CD14-positive monocyte (primary cell): ENCODE results near the gene DDR1. TPM values are rescaled to one million over a fixed set of nuclear protein-coding genes. Genes with fewer than 3 reads are reported as not detected.

ENCODE experiments used
- DNase-seq, 3 donors: peaks; one replicate each; pipeline ENCODE4 v3.0.0-alpha.2; 2011 to 2022
- H2AFZ ChIP-seq: 2 replicates; pipeline ENCODE4 v1.6.0; 2012; ENCODE audit warnings: mild to moderate bottlenecking, low read depth, low read length, inconsistent platforms; ENCODE audit not compliant: insufficient read depth, poor library complexity, severe bottlenecking
- H3K27ac ChIP-seq, 2 donors: 1 replicate in 1 of 2; 2 replicates in 1 of 2; pipeline ENCODE4 v1.5.1; 2012 to 2013; ENCODE audit warnings: low read length in 2 of 2, control low read depth in 1 of 2, inconsistent platforms in 1 of 2, low read depth in 1 of 2, mild to moderate bottlenecking in 1 of 2
- H3K27me3 ChIP-seq, 2 donors: one replicate each; pipeline versions ENCODE4 v1.6.0 to v1.6.1; 2011 to 2013; ENCODE audit warnings: low read length in 2 of 2; ENCODE audit not compliant: control insufficient read depth in 2 of 2, insufficient read depth in 2 of 2
- H3K36me3 ChIP-seq, 2 donors: replicated peaks in 1 of 2; 1 replicate in 1 of 2; 2 replicates in 1 of 2; pipeline versions ENCODE4 v1.5.1 to v1.6.1; 2012 to 2013; ENCODE audit warnings: low read length in 2 of 2, control low read depth in 1 of 2, inconsistent platforms in 1 of 2, mild to moderate bottlenecking in 1 of 2; ENCODE audit not compliant: insufficient read depth in 2 of 2, control insufficient read depth in 1 of 2
- H3K4me1 ChIP-seq, 2 donors: 1 replicate in 1 of 2; 2 replicates in 1 of 2; pipeline versions ENCODE4 v1.5.1 to v1.6.1; 2012 to 2013; ENCODE audit warnings: low read length in 2 of 2, control low read depth in 1 of 2, inconsistent platforms in 1 of 2, mild to moderate bottlenecking in 1 of 2, moderate library complexity in 1 of 2; ENCODE audit not compliant: insufficient read depth in 2 of 2, control insufficient read depth in 1 of 2
- H3K4me2 ChIP-seq: replicated peaks from 2 replicates; pipeline ENCODE3; 2012; ENCODE audit warnings: low read length, moderate library complexity, mild to moderate bottlenecking; ENCODE audit not compliant: poor library complexity, severe bottlenecking; ENCODE audit errors: extremely low read depth
- H3K4me3 ChIP-seq, 3 experiments: fragments of 200-600 bp in 1 of 3; sonication (generic) in 1 of 3; replicated peaks in 1 of 3; 1 replicate in 2 of 3; 2 replicates in 1 of 3; pipeline ENCODE4 v1.5.1; 2011 to 2013; ENCODE audit warnings: low read length in 3 of 3, mild to moderate bottlenecking in 3 of 3, control low read depth in 2 of 3, low read depth in 2 of 3, inconsistent platforms in 1 of 3, moderate library complexity in 1 of 3
- H3K79me2 ChIP-seq: 2 replicates; pipeline ENCODE4 v1.6.0; 2012; ENCODE audit warnings: mild to moderate bottlenecking, control low read depth, inconsistent platforms, low read length, moderate library complexity; ENCODE audit not compliant: insufficient read depth
- H3K9ac ChIP-seq: 2 replicates; pipeline ENCODE4 v1.6.0; 2017; ENCODE audit warnings: low read length, mild to moderate bottlenecking; ENCODE audit not compliant: insufficient read depth, poor library complexity, severe bottlenecking
- H3K9me3 ChIP-seq, 2 donors: replicated peaks in 1 of 2; 1 replicate in 1 of 2; 2 replicates in 1 of 2; pipeline versions ENCODE4 v1.5.1 to v1.6.1; 2012 to 2013; ENCODE audit warnings: low read length in 2 of 2, control low read depth in 1 of 2; ENCODE audit not compliant: control insufficient read depth in 1 of 2, insufficient read depth in 1 of 2
- H4K20me1 ChIP-seq: 2 replicates; pipeline ENCODE4 v1.6.0; 2012; ENCODE audit warnings: mild to moderate bottlenecking, low read length, control low read depth, moderate library complexity; ENCODE audit not compliant: insufficient read depth
- H3K27ac Mint-ChIP-seq, 7 donors: one replicate each; pipeline ENCODE4 v1.8.0; 2020; ENCODE audit warnings: mild to moderate bottlenecking in 7 of 7, mixed read lengths in 7 of 7, moderate library complexity in 6 of 7, inconsistent platforms in 2 of 7
- H3K27me3 Mint-ChIP-seq, 3 donors: one replicate each; pipeline ENCODE4 v1.8.0; 2021 to 2022; ENCODE audit warnings: low read depth in 3 of 3, mild to moderate bottlenecking in 3 of 3, mixed read lengths in 3 of 3, moderate library complexity in 3 of 3, inconsistent platforms in 1 of 3
- H3K36me3 Mint-ChIP-seq, 2 donors: one replicate each; pipeline ENCODE4 v1.8.0; 2020; ENCODE audit warnings: mixed read lengths in 2 of 2, inconsistent platforms in 1 of 2, mild to moderate bottlenecking in 1 of 2
- H3K4me1 Mint-ChIP-seq: one replicate; pipeline ENCODE4 v1.8.0; 2020; ENCODE audit warnings: mild to moderate bottlenecking, mixed read lengths
- H3K4me3 Mint-ChIP-seq, 2 donors: one replicate each; pipeline ENCODE4 v1.8.0; 2020; ENCODE audit warnings: mild to moderate bottlenecking in 2 of 2, mixed read lengths in 2 of 2, moderate library complexity in 1 of 2
- H3K9me3 Mint-ChIP-seq, 7 donors: one replicate each; pipeline ENCODE4 v1.8.0; 2020 to 2022; ENCODE audit warnings: mixed read lengths in 7 of 7, mild to moderate bottlenecking in 6 of 7, moderate library complexity in 6 of 7, inconsistent platforms in 2 of 7
- WGBS: methylation state at CpG from one replicate; pipeline ENCODE4 v1.1.5; 2013; ENCODE audit warnings: missing lambda C conversion rate; ENCODE audit not compliant: insufficient coverage; 5-methylcytosine and 5-hydroxymethylcytosine counted together
- intact Hi-C, 2 donors: fragments of 100-400 bp; cut with micrococcal nuclease; formaldehyde crosslinking; loops; one replicate each; pipeline versions ENCODE4 v1.15.0 to v1.15.1; 2023
- polyA plus RNA-seq, 3 donors: library from polyadenylated mRNA; depleted of rRNA in 1 of 3; unstranded in 2 of 3; stranded (reverse) in 1 of 3; fragments of 300-500 nt in 2 of 3; fragments of >200 nt in 1 of 3; fragmentation: Illumina TruSeq in 2 of 3; gene quantifications; 1 replicate in 2 of 3; 2 replicates in 1 of 3; pipeline ENCODE4 v1.2.3, GENCODE V29; 2012 to 2021
- TF ChIP-seq, protein P1 (sequence below): fragments of 200-600 bp; IDR thresholded peaks from one replicate; pipeline ENCODE4 v1.8.0; 2022; ENCODE audit warnings: antibody characterized with exemption, mild to moderate bottlenecking

DDR1 gene
- polyA plus RNA-seq, 3 donors = 0.39 to 1.0 (median 0.51) TPM

DNA sequence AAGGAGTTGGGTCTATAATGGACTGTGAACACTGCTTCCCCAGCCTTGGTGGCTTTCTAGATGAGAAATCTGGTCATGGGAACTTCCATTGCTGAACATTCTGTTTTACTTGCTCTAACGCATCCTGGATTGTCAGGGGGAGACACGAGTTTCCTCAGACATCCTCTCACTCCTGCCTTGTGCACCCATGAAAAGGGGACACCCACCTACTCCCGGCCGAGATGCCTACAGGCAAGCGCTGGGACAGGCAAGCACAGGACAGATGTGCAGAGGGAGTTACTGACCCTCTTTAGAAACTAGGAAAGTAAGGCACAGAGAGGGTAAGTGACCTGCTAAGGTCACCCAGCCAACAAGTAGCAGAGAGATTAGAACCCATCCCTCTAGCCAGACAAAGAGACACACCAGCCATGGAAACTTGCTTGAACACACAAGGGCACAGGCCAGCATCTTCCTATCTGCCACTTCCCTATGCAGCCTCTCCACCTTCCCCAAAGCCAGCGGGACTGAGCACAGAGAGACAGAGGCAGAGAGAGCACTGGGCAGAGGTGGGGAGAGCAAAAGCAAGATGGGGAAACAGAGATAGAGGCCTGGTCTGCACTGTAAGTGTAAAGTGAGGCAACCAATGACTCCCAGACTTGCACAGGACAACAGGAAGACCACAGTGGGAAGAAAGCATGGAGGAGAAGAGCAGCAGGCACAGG is 48.5 kb downstream of the DDR1 start:
- Mint-ChIP-seq H3K27ac (peak overlapping the region in 2 of 7 donors; percentile 17 to 72), H3K36me3 (peaks cover 0 to 2% of the 10 kb centered on the region in 2 donors), H3K27me3 (peaks cover 8 to 12% (median 9%) of the 10 kb centered on the region in 3 donors), H3K9me3 (peaks cover 6 to 13% (median 9%) of the 10 kb centered on the region in 7 donors), H3K4me3 (no peak overlapping the region), H3K4me1 (peaks cover 10% of the 10 kb centered on the region)
- WGBS = 72% methylated on average over 3 of the region's 6 CpGs
- H3K4me3 ChIP-seq = no peak overlapping the region
- H4K20me1 ChIP-seq = no peaks in the 10 kb centered on the region
- no peak overlapping the region for H3K27ac ChIP-seq
- peaks cover 0 to 4% of the 10 kb centered on the region in 2 donors for H3K9me3 ChIP-seq
- intact Hi-C loops = no loop called here
- no peaks in the 10 kb centered on the region for H3K36me3 ChIP-seq
- no peak for DNase-seq
- H3K79me2 ChIP-seq = no peaks in the 10 kb centered on the region
- TF ChIP-seq, protein P1, sequence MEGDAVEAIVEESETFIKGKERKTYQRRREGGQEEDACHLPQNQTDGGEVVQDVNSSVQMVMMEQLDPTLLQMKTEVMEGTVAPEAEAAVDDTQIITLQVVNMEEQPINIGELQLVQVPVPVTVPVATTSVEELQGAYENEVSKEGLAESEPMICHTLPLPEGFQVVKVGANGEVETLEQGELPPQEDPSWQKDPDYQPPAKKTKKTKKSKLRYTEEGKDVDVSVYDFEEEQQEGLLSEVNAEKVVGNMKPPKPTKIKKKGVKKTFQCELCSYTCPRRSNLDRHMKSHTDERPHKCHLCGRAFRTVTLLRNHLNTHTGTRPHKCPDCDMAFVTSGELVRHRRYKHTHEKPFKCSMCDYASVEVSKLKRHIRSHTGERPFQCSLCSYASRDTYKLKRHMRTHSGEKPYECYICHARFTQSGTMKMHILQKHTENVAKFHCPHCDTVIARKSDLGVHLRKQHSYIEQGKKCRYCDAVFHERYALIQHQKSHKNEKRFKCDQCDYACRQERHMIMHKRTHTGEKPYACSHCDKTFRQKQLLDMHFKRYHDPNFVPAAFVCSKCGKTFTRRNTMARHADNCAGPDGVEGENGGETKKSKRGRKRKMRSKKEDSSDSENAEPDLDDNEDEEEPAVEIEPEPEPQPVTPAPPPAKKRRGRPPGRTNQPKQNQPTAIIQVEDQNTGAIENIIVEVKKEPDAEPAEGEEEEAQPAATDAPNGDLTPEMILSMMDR = no peak
- no peak overlapping the region for H2AFZ ChIP-seq
- no peaks in the 10 kb centered on the region for H3K4me1 ChIP-seq
- H3K4me2 ChIP-seq = no peak overlapping the region
- H3K27me3 ChIP-seq = no peaks in the 10 kb centered on the region
- no peak overlapping the region for H3K9ac ChIP-seq

DNA sequence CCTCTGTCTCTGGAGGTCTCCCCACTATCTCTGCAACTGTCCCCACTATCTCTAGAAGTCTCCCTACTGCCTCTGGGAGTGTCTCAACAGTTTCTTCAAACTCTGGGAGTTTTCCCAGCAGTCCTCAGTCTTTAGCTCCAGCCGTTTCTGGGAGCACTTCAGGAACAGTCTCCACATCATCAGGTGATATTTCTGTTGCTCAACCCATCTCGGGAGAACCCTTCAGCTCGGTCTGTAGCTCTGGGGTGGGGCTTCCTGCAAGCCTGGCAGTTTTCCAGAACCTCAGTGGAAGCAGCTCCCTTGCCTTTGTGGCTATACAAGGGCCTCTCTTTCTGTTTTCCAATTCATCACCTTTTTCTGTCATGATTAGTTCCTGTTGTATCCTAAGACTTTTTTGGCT is 50.7 kb downstream of the DDR1 start:
- H3K27me3 Mint-ChIP-seq = peaks cover 9 to 14% (median 10%) of the 10 kb centered on the region in 3 donors
- H3K9me3 Mint-ChIP-seq = peaks cover 0 to 3% (median 2%) of the 10 kb centered on the region in 7 donors
- no peak overlapping the region for H3K27ac Mint-ChIP-seq
- H3K4me3 Mint-ChIP-seq = no peak overlapping the region
- H3K27me3 ChIP-seq = no peaks in the 10 kb centered on the region
- TF ChIP-seq, protein P1 = no peak
- intact Hi-C loops = no loop called here
- no peaks in the 10 kb centered on the region for H3K79me2 ChIP-seq
- no peaks in the 10 kb centered on the region for H3K9me3 ChIP-seq
- H3K36me3 Mint-ChIP-seq = no peaks in the 10 kb centered on the region
- WGBS = 3% methylated on average over 3 of the region's 3 CpGs
- no peak overlapping the region for H3K9ac ChIP-seq
- no peaks in the 10 kb centered on the region for H4K20me1 ChIP-seq
- H3K4me1 ChIP-seq = no peaks in the 10 kb centered on the region
- peaks cover 14% of the 10 kb centered on the region for H3K4me1 Mint-ChIP-seq
- DNase-seq = no peak
- no peaks in the 10 kb centered on the region for H3K36me3 ChIP-seq
- H3K27ac ChIP-seq = no peak overlapping the region
- no peak overlapping the region for H3K4me2 ChIP-seq
- no peak overlapping the region for H3K4me3 ChIP-seq
- H2AFZ ChIP-seq = no peak overlapping the region
